ENCODE measurements around the gene IQGAP3.
"Not testable (repeated sequence)": the region's sequence is repeated elsewhere in the genome, so short reads cannot be mapped to it uniquely, and the experiment has no call there.

IQGAP3 gene

GRCh38 chr1:156589546-156589945 lies 17.2 kb upstream of the IQGAP3 start:
- no peak for TF ChIP-seq CTCF (IDR thresholded peaks at IDR 0.05; ENCODE audit: control insufficient read depth, insufficient read depth, low read depth, low read length, missing control alignments)
- no peak for DNase-seq (ENCODE audit: low read depth)
- no peak overlapping the region for H3K4me3 ChIP-seq (ENCODE audit: control insufficient read depth, low read depth, low read length)

GRCh38 chr1:156587927-156588326 lies 15.6 kb upstream of the IQGAP3 start:
- H3K4me3 ChIP-seq (ENCODE audit: control insufficient read depth, low read depth, low read length); DNase-seq (ENCODE audit: low read depth): not testable (repeated sequence)

GRCh38 chr1:156586892-156587477 lies 14.6 kb upstream of the IQGAP3 start:
- no peak for TF ChIP-seq CTCF (IDR thresholded peaks at IDR 0.05; ENCODE audit: control insufficient read depth, insufficient read depth, low read depth, low read length, missing control alignments)

GRCh38 chr1:156586323-156586722 lies 14.0 kb upstream of the IQGAP3 start:
- H3K4me3 ChIP-seq (ENCODE audit: control insufficient read depth, low read depth, low read length) = no peak overlapping the region
- TF ChIP-seq CTCF (IDR thresholded peaks at IDR 0.05; ENCODE audit: control insufficient read depth, insufficient read depth, low read depth, low read length, missing control alignments) = no peak

More at GRCh38 chr1:156586892-156587477, 14.6 kb upstream of the IQGAP3 start:
- no peak overlapping the region for H3K4me3 ChIP-seq (ENCODE audit: control insufficient read depth, low read depth, low read length)
- DNase-seq (ENCODE audit: low read depth) = no peak

GRCh38 chr1:156584813-156585212 lies 12.4 kb upstream of the IQGAP3 start:
- no peak for DNase-seq (ENCODE audit: low read depth)
- H3K4me3 ChIP-seq (ENCODE audit: control insufficient read depth, low read depth, low read length) = no peak overlapping the region
- no peak for TF ChIP-seq CTCF (IDR thresholded peaks at IDR 0.05; ENCODE audit: control insufficient read depth, insufficient read depth, low read depth, low read length, missing control alignments)

More at GRCh38 chr1:156586323-156586722, 14.0 kb upstream of the IQGAP3 start:
- no peak for DNase-seq (ENCODE audit: low read depth)

GRCh38 chr1:156583821-156584622 lies 11.7 kb upstream of the IQGAP3 start:
- H3K4me3 ChIP-seq (ENCODE audit: control insufficient read depth, low read depth, low read length) = no peak overlapping the region
- TF ChIP-seq CTCF (IDR thresholded peaks at IDR 0.05; ENCODE audit: control insufficient read depth, insufficient read depth, low read depth, low read length, missing control alignments) = peak; percentile 85
- DNase-seq (ENCODE audit: low read depth) = peak; percentile 54

- no peak overlapping the region for H3K4me3 ChIP-seq (ENCODE audit: control insufficient read depth, low read depth, low read length)
- DNase-seq (ENCODE audit: low read depth) = no peak
- no peak for TF ChIP-seq CTCF (IDR thresholded peaks at IDR 0.05; ENCODE audit: control insufficient read depth, insufficient read depth, low read depth, low read length, missing control alignments)
Observed at GRCh38 chr1:156582388-156583017, 10.1 kb upstream of the IQGAP3 start.
